AG04450 (cell line): ENCODE data around the gene ATOSB. TPM values are rescaled to one million over a fixed set of nuclear protein-coding genes. Genes with fewer than 3 reads are reported as not detected.

ENCODE experiments used
- CTCF ChIA-PET: fragments of 300-600, 350-600 bp; formaldehyde crosslinking; extraction: SDS; loops from one replicate; lab custom pipeline; 2022; ENCODE audit warnings: antibody characterized with exemption, inconsistent platforms; lab: Charles Lee
- POLR2A ChIA-PET: fragments of 350-600 bp; formaldehyde crosslinking; extraction: SDS; loops from one replicate; lab custom pipeline; 2021; ENCODE audit warnings: antibody characterized with exemption, inconsistent platforms; lab: Yijun Ruan, JAX
- DNase-seq: peaks from one replicate; pipeline ENCODE4 v3.0.0-alpha.2; 2011; ENCODE audit warnings: low read depth, low spot score
- H3K27ac ChIP-seq: one replicate; pipeline ENCODE4 v1.5.1; 2012; ENCODE audit warnings: low read depth, low read length, control low read depth
- H3K27me3 ChIP-seq: one replicate; pipeline ENCODE4 v1.6.0; 2012; ENCODE audit warnings: low read length; ENCODE audit not compliant: control insufficient read depth, insufficient read depth
- H3K4me3 ChIP-seq: 2 replicates; pipeline ENCODE4 v1.5.1; 2011; ENCODE audit warnings: mild to moderate bottlenecking, low read depth, low read length, control low read depth
- H3K9me3 ChIP-seq: 2 replicates; pipeline ENCODE4 v1.5.1; 2012; ENCODE audit warnings: low read length; ENCODE audit not compliant: control insufficient read depth, insufficient read depth
- CTCF ChIP-seq: IDR thresholded peaks from 2 replicates; pipeline ENCODE4 v1.5.1; 2011; ENCODE audit warnings: low read depth, low read length, control low read depth, inconsistent platforms
- polyA plus RNA-seq: library from polyadenylated mRNA; depleted of rRNA; stranded (reverse); fragments of >200 nt; gene quantifications from 2 replicates; pipeline ENCODE4 v1.2.3, GENCODE V29; 2011; rRNA removed

Gene ATOSB
- polyA plus RNA-seq, 1 experiment = 20.4 TPM

GRCh38 chr9:35056571-35057270 is 58.9 kb downstream of the ATOSB start:
- no peak for TF ChIP-seq CTCF
- ChIA-PET POLR2A (interaction anchor here (0.6 to 1.4 kb wide), 2 partner anchors 16 to 29 kb away, joined by 3 to 10 read pairs; partner anchors contain the start of gene VCP), CTCF (no interaction called here)
- Histone ChIP-seq H3K4me3 (no peak overlapping the region), H3K9me3 (no peaks in the 10 kb centered on the region), H3K27ac (no peak overlapping the region), H3K27me3 (no peaks in the 10 kb centered on the region)
- DNase-seq = no peak

GRCh38 chr9:35054871-35055644 is 60.6 kb downstream of the ATOSB start:
- no peak overlapping the region for H3K27ac ChIP-seq
- no peak for TF ChIP-seq CTCF
- H3K27me3 ChIP-seq = no peaks in the 10 kb centered on the region
- no peaks in the 10 kb centered on the region for H3K9me3 ChIP-seq
- POLR2A ChIA-PET = interaction anchor here (2.4 kb wide), 1 partner anchor 17 kb away, joined by 12 read pairs; the partner anchor contains the start of gene VCP
- no peak for DNase-seq
- H3K4me3 ChIP-seq = no peak overlapping the region
- CTCF ChIA-PET = interaction anchor here (1.4 kb wide), 1 partner anchor 155 kb away, joined by 4 read pairs; no protein-coding TSS in a partner anchor

- POLR2A ChIA-PET = interaction anchor here (2.4 kb wide), 1 partner anchor 17 kb away, joined by 12 read pairs; the partner anchor contains the start of gene VCP
- CTCF ChIA-PET = interaction anchor here (1.4 kb wide), 1 partner anchor 155 kb away, joined by 4 read pairs; no protein-coding TSS in a partner anchor
- TF ChIP-seq CTCF = no peak
Measured at GRCh38 chr9:35054185-35054835, 61.4 kb downstream of the ATOSB start.

More at GRCh38 chr9:35054185-35054835, 61.4 kb downstream of the ATOSB start:
- Histone ChIP-seq H3K27ac (no peak overlapping the region), H3K4me3 (no peak overlapping the region), H3K9me3 (no peaks in the 10 kb centered on the region), H3K27me3 (no peaks in the 10 kb centered on the region)
- no peak for DNase-seq

Other genes with a start within 250 kb of the ATOSB start
- gene PHF24, start 157.6 kb downstream of the ATOSB start, polyA plus RNA-seq = not detected in 2 replicates
- gene DNAJB5, start 126.1 kb downstream of the ATOSB start, polyA plus RNA-seq = 5.1 and 9.5 TPM in 2 replicates
- gene VCP, start 43.2 kb downstream of the ATOSB start, polyA plus RNA-seq = 386 and 411 TPM in 2 replicates
- 8.5 and 9.1 TPM in 2 replicates for gene FANCG, start 35.9 kb downstream of the ATOSB start, polyA plus RNA-seq
- gene PIGO, start 19.3 kb downstream of the ATOSB start, polyA plus RNA-seq = 14.1 and 14.3 TPM in 2 replicates
- 125 and 151 TPM in 2 replicates for gene STOML2, start 12.7 kb downstream of the ATOSB start, polyA plus RNA-seq
- 12.5 and 15.4 TPM in 2 replicates for gene UNC13B, start 46.1 kb upstream of the ATOSB start, polyA plus RNA-seq